Limb (tissue), 2 donors: ENCODE data around the gene PTPN4.
A peak's percentile ranks its signal among the peaks of the same experiment; 100 is the strongest.
"Not testable (repeated sequence)": the region's sequence is repeated elsewhere in the genome, so short reads cannot be mapped to it uniquely, and the experiment has no call there.

ENCODE experiments used
- DNase-seq, 2 donors: peaks; one replicate each; pipeline ENCODE4 v3.0.0-alpha.2; 2016; ENCODE audit errors: extremely low spot score in 2 of 2

Gene PTPN4

GRCh38 chr2:120013597-120014223 lies 254.0 kb downstream of the PTPN4 start:
- DNase-seq, result no peak

- DNase-seq, result peak in 1 of 2 donors; percentile 7
These were observed 254.7 kb downstream of the PTPN4 start for GRCh38 chr2:120014226-120014980.

- DNase-seq, result no peak
These were observed 257.1 kb downstream of the PTPN4 start for GRCh38 chr2:120016800-120017199.

- DNase-seq, result no peak
These were observed 257.5 kb downstream of the PTPN4 start for GRCh38 chr2:120017201-120017600.

- DNase-seq, result no peak
These were observed 258.8 kb downstream of the PTPN4 start for GRCh38 chr2:120018549-120018948.

GRCh38 chr2:120020554-120020953 lies 260.8 kb downstream of the PTPN4 start:
- DNase-seq, result no peak

- DNase-seq, result not testable (repeated sequence)
These were observed 262.8 kb downstream of the PTPN4 start for GRCh38 chr2:120022505-120022904.

- DNase-seq, result no peak
These were observed 267.2 kb downstream of the PTPN4 start for GRCh38 chr2:120026890-120027289.

GRCh38 chr2:120028795-120029194 lies 269.1 kb downstream of the PTPN4 start:
- no peak for DNase-seq

GRCh38 chr2:120029672-120030640 lies 270.2 kb downstream of the PTPN4 start:
- DNase-seq, result no peak

- no peak for DNase-seq
These were observed 272.6 kb downstream of the PTPN4 start for GRCh38 chr2:120032297-120032696.
